Stomach (tissue), 9 donors: Measurements from ENCODE around the gene RSRC1. TPM values are rescaled to one million over a fixed set of nuclear protein-coding genes. Genes with fewer than 3 reads are reported as not detected.

Experiments
- DNase-seq, 2 donors: peaks; one replicate each; pipeline versions ENCODE4 v3.0.0 to v3.0.0-alpha.2; 2013 to 2019
- H3K27ac ChIP-seq, 5 donors: fragments of 200-600 bp in 4 of 5; sonication (generic) in 4 of 5; one replicate each; pipeline ENCODE4 v1.5.1; 2013 to 2019; ENCODE audit warnings: mild to moderate bottlenecking in 1 of 5, moderate library complexity in 1 of 5
- H3K27me3 ChIP-seq, 3 donors: fragments of 200-600 bp; sonication (generic); one replicate each; pipeline ENCODE4 v1.5.1; 2017 to 2019; ENCODE audit warnings: mixed run types in 1 of 3
- H3K36me3 ChIP-seq, 4 donors: fragments of 200-600 bp; sonication (generic); 1 replicate in 3 of 4; 2 replicates in 1 of 4; pipeline ENCODE4 v1.5.1; 2016 to 2019
- H3K4me1 ChIP-seq, 4 donors: fragments of 200-600 bp; sonication (generic); one replicate each; pipeline ENCODE4 v1.5.1; 2016 to 2019
- H3K4me3 ChIP-seq, 4 donors: fragments of 200-600 bp; sonication (generic) in 3 of 4; one replicate each; pipeline ENCODE4 v1.5.1; 2016 to 2019; ENCODE audit warnings: mild to moderate bottlenecking in 1 of 4
- H3K9me3 ChIP-seq, 4 donors: fragments of 200-600 bp; sonication (generic); one replicate each; pipeline ENCODE4 v1.5.1; 2016 to 2019
- CTCF ChIP-seq, 7 experiments: fragments of 450-650 bp in 4 of 7; fragments of 200-600 bp in 3 of 7; sonication (generic) in 3 of 7; IDR thresholded peaks; one replicate each; pipeline ENCODE4 v1.5.1; 2016 to 2019; ENCODE audit warnings: antibody characterized with exemption in 7 of 7, control low read depth in 2 of 7, mild to moderate bottlenecking in 1 of 7
- EP300 ChIP-seq: sonication (generic); formaldehyde crosslinking; IDR thresholded peaks from one replicate; pipeline ENCODE4 v1.6.1; 2017; ENCODE audit warnings: antibody characterized with exemption
- POLR2A ChIP-seq, 4 donors: fragments of 450-650 bp; IDR thresholded peaks; one replicate each; pipeline ENCODE4 v1.6.1; 2016; ENCODE audit warnings: antibody characterized with exemption in 4 of 4, control low read depth in 2 of 4, mild to moderate bottlenecking in 1 of 4, moderate library complexity in 1 of 4
- POLR2AphosphoS5 ChIP-seq, 3 donors: sonication (generic); formaldehyde crosslinking; IDR thresholded peaks; one replicate each; pipeline ENCODE4 v1.6.1; 2016; ENCODE audit warnings: antibody characterized with exemption in 3 of 3
- WGBS, 5 donors: extraction: QIAGEN DNeasy Blood & Tissue Kit in 3 of 5; methylation state at CpG; one replicate each; pipeline versions ENCODE4 v1.1.5 to v1.1.7; 2013 to 2018; 5-methylcytosine and 5-hydroxymethylcytosine counted together
- intact Hi-C: fragments of 100-400 bp; cut with DNase I; formaldehyde crosslinking; loops from one replicate; pipeline ENCODE4 v1.15.1; 2023; ENCODE audit warnings: low total_unique reads
- polyA plus RNA-seq, 3 donors: library from polyadenylated mRNA; stranded (reverse); fragments of 200-250 nt; gene quantifications; one replicate each; pipeline ENCODE4 v1.2.3, GENCODE V29; 2013
- total RNA-seq, 5 donors: library from RNA; depleted of rRNA; stranded (reverse); fragments of >200 nt; gene quantifications; one replicate each; pipeline versions ENCODE4 v1.1.0 to v1.2.3, GENCODE V29; 2014 to 2016
- donor health status: healthy with polysubstance abuse.
- donor health status: Bipolar disorder and iron deficiency.
- donor health status: healthy.

RSRC1 gene
- total and polyA plus RNA-seq, 8 donors: 1.7 to 502 (median 12.0) TPM

- peaks cover 0 to 13% (median 3%) of the 10 kb centered on the region in 4 donors for H3K36me3 ChIP-seq
- peaks cover 0 to 4% (median 0%) of the 10 kb centered on the region in 4 donors for H3K9me3 ChIP-seq
- TF ChIP-seq POLR2A (IDR thresholded peaks at IDR 0.05) (no peak), CTCF (IDR thresholded peaks at IDR 0.05) (no peak), POLR2AphosphoS5 (IDR thresholded peaks at IDR 0.05) (no peak), EP300 (no peak)
- intact Hi-C loops: no loop called here
- H3K4me3 ChIP-seq: no peak overlapping the region
- H3K27me3 ChIP-seq: no peaks in the 10 kb centered on the region
- 92 to 98% (median 95%) methylated on average over 2 to 11 of the region's 11 CpGs for WGBS, 5 donors
- H3K27ac ChIP-seq: no peak overlapping the region
- no peak for DNase-seq
- no peaks in the 10 kb centered on the region for H3K4me1 ChIP-seq
Observed at GRCh38 chr3:158360756-158361448, 251.0 kb downstream of the RSRC1 start.

- H3K4me3 ChIP-seq: no peak overlapping the region
- peaks cover 0 to 5% (median 0%) of the 10 kb centered on the region in 4 donors for H3K4me1 ChIP-seq
- no peak overlapping the region for H3K27ac ChIP-seq
- peaks cover 0 to 8% (median 0%) of the 10 kb centered on the region in 4 donors for H3K9me3 ChIP-seq
- 73 to 82% (median 75%) methylated on average over 2 of the region's 2 CpGs for WGBS, 5 donors
- H3K27me3 ChIP-seq: no peaks in the 10 kb centered on the region
- H3K36me3 ChIP-seq: no peaks in the 10 kb centered on the region
- TF ChIP-seq CTCF (IDR thresholded peaks at IDR 0.05) (no peak), POLR2AphosphoS5 (IDR thresholded peaks at IDR 0.05) (no peak), POLR2A (IDR thresholded peaks at IDR 0.05) (no peak), EP300 (no peak)
- DNase-seq: no peak
- intact Hi-C loops: no loop called here
Observed at GRCh38 chr3:158368271-158368670, 258.4 kb downstream of the RSRC1 start.

- no peak for TF ChIP-seq EP300
- no peak for TF ChIP-seq POLR2A (IDR thresholded peaks at IDR 0.05)
- TF ChIP-seq CTCF (IDR thresholded peaks at IDR 0.05): no peak
- no peak for TF ChIP-seq POLR2AphosphoS5 (IDR thresholded peaks at IDR 0.05)
- WGBS, 5 donors: 88 to 96% (median 95%) methylated on average over 1 of the region's 1 CpG
- H3K4me1 ChIP-seq: peaks cover 0 to 5% (median 0%) of the 10 kb centered on the region in 4 donors
- H3K27ac ChIP-seq: no peak overlapping the region
- no peak overlapping the region for H3K4me3 ChIP-seq
- peaks cover 0 to 8% (median 0%) of the 10 kb centered on the region in 4 donors for H3K9me3 ChIP-seq
- intact Hi-C loops: no loop called here
- DNase-seq: no peak
- H3K27me3 ChIP-seq: no peaks in the 10 kb centered on the region
- H3K36me3 ChIP-seq: no peaks in the 10 kb centered on the region
Observed at GRCh38 chr3:158369279-158369678, 259.4 kb downstream of the RSRC1 start.

GRCh38 chr3:158379517-158379916 is 269.6 kb downstream of the RSRC1 start:
- WGBS, 5 donors: 87 to 92% (median 88%) methylated on average over 4 of the region's 4 CpGs
- H3K9me3 ChIP-seq: no peaks in the 10 kb centered on the region
- no peaks in the 10 kb centered on the region for H3K27me3 ChIP-seq
- H3K27ac ChIP-seq: no peak overlapping the region
- H3K36me3 ChIP-seq: no peaks in the 10 kb centered on the region
- no peak for DNase-seq
- TF ChIP-seq POLR2AphosphoS5 (IDR thresholded peaks at IDR 0.05) (no peak), POLR2A (IDR thresholded peaks at IDR 0.05) (no peak), CTCF (IDR thresholded peaks at IDR 0.05) (no peak), EP300 (no peak)
- intact Hi-C loops: no loop called here
- H3K4me1 ChIP-seq: no peaks in the 10 kb centered on the region
- no peak overlapping the region for H3K4me3 ChIP-seq
